Esophagus squamous epithelium (tissue), 5 donors: ENCODE data around the gene BNC2. TPM values are rescaled to one million over a fixed set of nuclear protein-coding genes. Genes with fewer than 3 reads are reported as not detected.

ENCODE experiments used
- DNase-seq: peaks from one replicate; lab custom pipeline; 2025; lab: John Stamatoyannopoulos, UW
- H3K27ac ChIP-seq, 4 donors: fragments of 200-600 bp; sonication (generic); one replicate each; pipeline ENCODE4 v1.5.1; 2016 to 2019; ENCODE audit warnings: mild to moderate bottlenecking in 1 of 4
- H3K27me3 ChIP-seq, 4 donors: fragments of 200-600 bp; sonication (generic); 1 replicate in 3 of 4; 2 replicates in 1 of 4; pipeline versions ENCODE4 v1.5.1 to v1.6.0; 2017 to 2021; ENCODE audit warnings: antibody characterized with exemption in 1 of 4
- H3K36me3 ChIP-seq, 3 donors: fragments of 200-600 bp; sonication (generic); one replicate each; pipeline ENCODE4 v1.5.1; 2016 to 2019
- H3K4me1 ChIP-seq, 3 donors: fragments of 200-600 bp; sonication (generic); one replicate each; pipeline ENCODE4 v1.5.1; 2017 to 2019
- H3K4me3 ChIP-seq, 4 donors: fragments of 200-600 bp; sonication (generic); 1 replicate in 3 of 4; 2 replicates in 1 of 4; pipeline ENCODE4 v1.5.1; 2016 to 2019; ENCODE audit warnings: mild to moderate bottlenecking in 2 of 4, moderate library complexity in 1 of 4
- H3K9me3 ChIP-seq, 3 donors: fragments of 200-600 bp; sonication (generic); one replicate each; pipeline ENCODE4 v1.5.1; 2016 to 2019
- POLR2A ChIP-seq, 4 donors: fragments of 450-650 bp; IDR thresholded peaks; one replicate each; pipeline ENCODE4 v1.6.1; 2017; ENCODE audit warnings: antibody characterized with exemption in 4 of 4, mild to moderate bottlenecking in 4 of 4, moderate library complexity in 3 of 4
- WGBS, 2 donors: methylation state at CpG; one replicate each; pipeline ENCODE4 v1.1.5; 2018; 5-methylcytosine and 5-hydroxymethylcytosine counted together
- intact Hi-C: fragments of 100-400 bp; cut with DNase I; formaldehyde crosslinking; loops from one replicate; pipeline ENCODE4 v1.15.0; 2022
- total RNA-seq, 4 donors: library from RNA; depleted of rRNA; stranded (reverse); fragments of >200 nt; gene quantifications; one replicate each; pipeline ENCODE4 v1.1.0, GENCODE V29; 2016
- TF ChIP-seq, protein P1 (sequence below), 6 experiments: fragments of 450-650 bp in 4 of 6; fragments of 200-600 bp in 2 of 6; sonication (generic) in 2 of 6; IDR thresholded peaks; one replicate each; pipeline ENCODE4 v1.5.1; 2016 to 2019; ENCODE audit warnings: antibody characterized with exemption in 6 of 6, mild to moderate bottlenecking in 4 of 6, moderate library complexity in 4 of 6
- donor health status: DM: yes; HTN: yes; CAD: no.

The BNC2 gene
- total RNA-seq, 4 donors from 2014 or later: 3.6 to 41.8 (median 8.5) TPM

DNA sequence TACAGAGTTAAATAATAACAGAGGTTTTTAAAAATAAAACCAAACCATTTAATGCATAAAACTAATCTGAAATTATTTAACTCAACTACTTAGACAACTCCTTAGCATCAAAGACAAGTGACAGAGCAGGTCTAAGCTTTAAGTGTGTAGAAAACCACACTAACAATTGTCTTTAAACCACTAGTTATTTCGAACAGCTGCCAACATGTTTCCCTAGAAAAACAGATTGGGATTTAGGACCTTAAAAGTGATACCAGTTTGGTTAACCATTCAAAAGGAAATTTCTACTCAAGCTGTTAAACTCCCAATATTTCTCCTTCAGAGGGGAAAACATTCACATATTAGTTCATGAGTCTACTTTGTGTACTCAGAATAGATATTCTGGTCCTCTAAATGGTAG lies 208.7 kb downstream of the BNC2 start:
- Histone ChIP-seq H3K9me3 (no peaks in the 10 kb centered on the region), H3K27ac (no peak overlapping the region), H3K4me1 (no peaks in the 10 kb centered on the region), H3K27me3 (no peaks in the 10 kb centered on the region), H3K36me3 (no peaks in the 10 kb centered on the region), H3K4me3 (no peak overlapping the region)
- 47 to 64% methylated on average over 1 of the region's 1 CpG for WGBS, 2 donors
- DNase-seq: no peak
- intact Hi-C loops: no loop called here
- TF ChIP-seq, protein P1, sequence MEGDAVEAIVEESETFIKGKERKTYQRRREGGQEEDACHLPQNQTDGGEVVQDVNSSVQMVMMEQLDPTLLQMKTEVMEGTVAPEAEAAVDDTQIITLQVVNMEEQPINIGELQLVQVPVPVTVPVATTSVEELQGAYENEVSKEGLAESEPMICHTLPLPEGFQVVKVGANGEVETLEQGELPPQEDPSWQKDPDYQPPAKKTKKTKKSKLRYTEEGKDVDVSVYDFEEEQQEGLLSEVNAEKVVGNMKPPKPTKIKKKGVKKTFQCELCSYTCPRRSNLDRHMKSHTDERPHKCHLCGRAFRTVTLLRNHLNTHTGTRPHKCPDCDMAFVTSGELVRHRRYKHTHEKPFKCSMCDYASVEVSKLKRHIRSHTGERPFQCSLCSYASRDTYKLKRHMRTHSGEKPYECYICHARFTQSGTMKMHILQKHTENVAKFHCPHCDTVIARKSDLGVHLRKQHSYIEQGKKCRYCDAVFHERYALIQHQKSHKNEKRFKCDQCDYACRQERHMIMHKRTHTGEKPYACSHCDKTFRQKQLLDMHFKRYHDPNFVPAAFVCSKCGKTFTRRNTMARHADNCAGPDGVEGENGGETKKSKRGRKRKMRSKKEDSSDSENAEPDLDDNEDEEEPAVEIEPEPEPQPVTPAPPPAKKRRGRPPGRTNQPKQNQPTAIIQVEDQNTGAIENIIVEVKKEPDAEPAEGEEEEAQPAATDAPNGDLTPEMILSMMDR (IDR thresholded peaks at IDR 0.05): no peak
- TF ChIP-seq POLR2A (IDR thresholded peaks at IDR 0.05): no peak

DNA sequence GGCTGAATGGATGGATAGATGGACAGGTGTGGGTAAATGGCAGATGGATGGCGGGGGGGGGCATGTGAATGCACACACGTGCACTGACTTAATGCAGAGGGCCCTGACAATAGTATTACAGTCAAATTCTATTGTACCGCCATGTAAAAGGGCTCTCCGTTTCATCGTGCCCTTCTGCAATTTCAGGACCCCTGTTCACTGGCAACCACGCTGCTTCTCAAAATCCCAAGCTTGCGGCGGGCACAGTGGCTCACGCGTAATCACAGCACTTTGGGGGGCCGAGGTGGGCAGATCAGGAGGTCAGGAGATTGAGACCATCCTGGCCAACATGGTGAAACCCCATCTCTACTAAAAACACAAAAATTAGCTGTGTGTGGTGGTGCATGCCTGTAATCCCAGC lies 211.4 kb downstream of the BNC2 start:
- no peak overlapping the region for H3K4me3 ChIP-seq
- no peaks in the 10 kb centered on the region for H3K9me3 ChIP-seq
- H3K4me1 ChIP-seq: peaks cover 0 to 2% (median 0%) of the 10 kb centered on the region in 3 donors
- no peak overlapping the region for H3K27ac ChIP-seq
- no peaks in the 10 kb centered on the region for H3K36me3 ChIP-seq
- intact Hi-C loops: no loop called here
- WGBS, 2 donors: 90 to 92% methylated on average over 9 to 11 of the region's 11 CpGs
- no peak for DNase-seq
- no peaks in the 10 kb centered on the region for H3K27me3 ChIP-seq
- no peak for TF ChIP-seq POLR2A (IDR thresholded peaks at IDR 0.05)
- TF ChIP-seq, protein P1 (IDR thresholded peaks at IDR 0.05): no peak

DNA sequence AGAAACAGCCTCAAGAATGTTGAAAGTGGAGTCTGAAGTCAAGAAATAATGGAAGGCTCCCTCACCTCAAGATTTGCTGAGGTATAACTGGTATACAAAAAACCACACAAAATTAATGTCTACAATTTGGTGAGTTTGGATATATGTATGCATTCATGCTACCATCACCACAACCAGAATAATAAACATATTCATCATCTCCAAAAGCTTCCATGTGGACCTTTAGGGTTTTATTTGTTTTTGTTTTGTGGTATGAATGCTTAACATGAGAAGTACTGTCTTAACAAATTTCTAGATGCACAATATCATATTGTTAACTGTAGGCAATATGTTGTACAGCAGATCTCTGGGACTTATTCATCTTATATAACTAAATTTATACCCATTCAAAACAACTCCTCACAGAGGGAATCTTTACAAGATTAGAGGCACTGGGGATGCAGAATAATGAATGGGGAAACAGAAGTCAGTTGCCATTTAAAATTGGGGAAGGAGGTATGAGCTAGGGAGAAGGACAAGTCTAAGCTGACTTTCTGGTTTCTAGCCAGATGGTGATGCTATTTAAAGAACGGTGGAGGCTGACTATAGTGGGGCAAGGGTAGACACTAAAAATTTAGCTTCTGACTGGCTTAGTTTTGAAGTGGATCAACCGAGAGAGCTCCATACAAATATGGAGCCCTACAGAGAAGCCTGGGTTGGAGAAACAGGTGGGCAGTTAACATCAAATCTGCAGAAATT lies 213.9 kb downstream of the BNC2 start:
- TF ChIP-seq POLR2A (IDR thresholded peaks at IDR 0.05): no peak
- TF ChIP-seq, protein P1 (IDR thresholded peaks at IDR 0.05): no peak
- 60 to 81% methylated on average over 2 of the region's 2 CpGs for WGBS, 2 donors
- Histone ChIP-seq H3K36me3 (no peaks in the 10 kb centered on the region), H3K27ac (no peak overlapping the region), H3K27me3 (no peaks in the 10 kb centered on the region), H3K4me1 (peaks cover 0 to 15% (median 9%) of the 10 kb centered on the region in 3 donors), H3K9me3 (no peaks in the 10 kb centered on the region), H3K4me3 (no peak overlapping the region)
- intact Hi-C loops: no loop called here
- no peak for DNase-seq

DNA sequence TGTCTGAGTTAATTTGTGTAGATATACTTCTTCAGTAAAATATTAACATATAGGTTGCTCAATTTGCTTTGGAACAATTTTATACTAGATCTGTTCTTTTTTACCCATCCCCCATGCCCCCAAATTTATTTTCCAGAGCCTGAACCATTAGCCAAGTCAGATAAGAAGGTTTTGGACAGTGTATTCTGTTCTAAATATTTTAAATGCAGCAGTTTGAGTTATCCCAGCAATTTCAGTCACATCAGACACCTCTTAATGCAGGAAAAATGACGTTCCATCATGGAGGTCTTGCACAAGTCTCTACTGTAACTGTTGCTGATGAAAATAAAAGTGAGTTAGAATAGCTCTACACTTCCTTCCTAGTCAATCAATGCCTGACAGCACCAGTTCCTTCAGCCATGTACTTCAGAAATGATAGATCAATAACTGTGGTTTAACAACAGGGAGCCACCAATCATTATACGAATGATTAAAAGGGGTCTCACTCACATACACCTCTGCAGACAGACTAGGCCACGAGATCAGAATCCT lies 215.8 kb downstream of the BNC2 start:
- H3K4me1 ChIP-seq: peaks cover 0 to 15% (median 9%) of the 10 kb centered on the region in 3 donors
- intact Hi-C loops: no loop called here
- no peaks in the 10 kb centered on the region for H3K9me3 ChIP-seq
- TF ChIP-seq POLR2A (IDR thresholded peaks at IDR 0.05): no peak
- TF ChIP-seq, protein P1 (IDR thresholded peaks at IDR 0.05): no peak
- 79 to 86% methylated on average over 3 of the region's 3 CpGs for WGBS, 2 donors
- H3K36me3 ChIP-seq: no peaks in the 10 kb centered on the region
- H3K27me3 ChIP-seq: no peaks in the 10 kb centered on the region
- DNase-seq: no peak
- no peak overlapping the region for H3K4me3 ChIP-seq
- H3K27ac ChIP-seq: no peak overlapping the region
